HL-60 (cell line): ENCODE measurements around the gene SFMBT1.

ENCODE experiments used
- DNase-seq, 2 experiments: peaks; one replicate each; pipeline ENCODE4 v3.0.0-alpha.2; 2010 to 2020; ENCODE audit warnings: low read depth in 1 of 2, low spot score in 1 of 2
- H3K27ac ChIP-seq: fragments of 250-450 bp; sonication (Bioruptor Pico); replicated peaks from 2 replicates; pipeline ENCODE4 v1.5.1; 2020; ENCODE audit warnings: mild to moderate bottlenecking, moderate library complexity
- H3K27me3 ChIP-seq: fragments of 250-450 bp; sonication (Bioruptor Pico); 2 replicates; pipeline ENCODE4 v1.5.1; 2021; ENCODE audit warnings: mild to moderate bottlenecking, moderate library complexity; ENCODE audit not compliant: insufficient read depth, poor library complexity, severe bottlenecking
- H3K4me3 ChIP-seq: replicated peaks from 2 replicates; pipeline ENCODE4 v1.5.1; 2011; ENCODE audit warnings: mild to moderate bottlenecking, control low read depth, low read length; ENCODE audit not compliant: insufficient read depth
- CTCF ChIP-seq: IDR thresholded peaks from one replicate; pipeline ENCODE4 v1.5.1; 2011; ENCODE audit warnings: low read length, control low read depth, inconsistent platforms; ENCODE audit not compliant: insufficient read depth
- GABPA ChIP-seq: IDR thresholded peaks from 2 replicates; pipeline ENCODE4 v1.6.1; 2012; ENCODE audit warnings: low read depth
- POLR2AphosphoS5 ChIP-seq: IDR thresholded peaks from 2 replicates; pipeline ENCODE4 v1.6.1; 2012; ENCODE audit warnings: low read depth
- REST ChIP-seq: IDR thresholded peaks from 2 replicates; pipeline ENCODE4 v1.6.1; 2012; ENCODE audit warnings: low read depth; ENCODE audit not compliant: insufficient replicate concordance
- SPI1 ChIP-seq: IDR thresholded peaks from 2 replicates; pipeline ENCODE4 v1.6.1; 2012; ENCODE audit warnings: low read depth, mild to moderate bottlenecking, borderline replicate concordance

Gene SFMBT1

GRCh38 chr3:52934630-52935530 is 111.0 kb downstream of the SFMBT1 start:
- DNase-seq = peak; percentile 8 to 59
- H3K27ac ChIP-seq = no peak overlapping the region
- H3K27me3 ChIP-seq = no peaks in the 10 kb centered on the region
- TF ChIP-seq POLR2AphosphoS5 (no peak), CTCF (peak; percentile 86)
- H3K4me3 ChIP-seq = no peak overlapping the region

- no peak for TF ChIP-seq CTCF
- no peak for TF ChIP-seq GABPA
- TF ChIP-seq POLR2AphosphoS5 = no peak
- TF ChIP-seq REST = no peak
- no peak for TF ChIP-seq SPI1
- no peak for DNase-seq
- Histone ChIP-seq H3K27ac (no peak overlapping the region), H3K27me3 (no peaks in the 10 kb centered on the region), H3K4me3 (no peak overlapping the region)
Observed at GRCh38 chr3:52931889-52932288, 114.0 kb downstream of the SFMBT1 start.

GRCh38 chr3:52931328-52931727 is 114.5 kb downstream of the SFMBT1 start:
- Histone ChIP-seq H3K27ac (no peak overlapping the region), H3K27me3 (no peaks in the 10 kb centered on the region), H3K4me3 (no peak overlapping the region)
- no peak for DNase-seq
- no peak for TF ChIP-seq GABPA
- TF ChIP-seq SPI1 = no peak
- TF ChIP-seq POLR2AphosphoS5 = no peak
- TF ChIP-seq REST = no peak
- no peak for TF ChIP-seq CTCF

GRCh38 chr3:52930748-52931147 is 115.1 kb downstream of the SFMBT1 start:
- Histone ChIP-seq H3K4me3 (no peak overlapping the region), H3K27ac (no peak overlapping the region), H3K27me3 (no peaks in the 10 kb centered on the region)
- no peak for TF ChIP-seq GABPA
- TF ChIP-seq CTCF = no peak
- peak; percentile 20; the same call in 1 of the 2 replicates for TF ChIP-seq SPI1
- no peak for TF ChIP-seq POLR2AphosphoS5
- DNase-seq = no peak
